Skeletal muscle satellite cell (primary cell): ENCODE results near the gene ROBO2.

ENCODE experiments used
- H3K27me3 ChIP-seq: 2 replicates; pipeline ENCODE4 v1.7.0; 2013; ENCODE audit warnings: low read length; ENCODE audit not compliant: control insufficient read depth, insufficient read depth
- H3K36me3 ChIP-seq: 2 replicates; pipeline ENCODE4 v1.7.0; 2013; ENCODE audit warnings: mild to moderate bottlenecking, control low read depth, low read length; ENCODE audit not compliant: insufficient read depth
- H3K4me1 ChIP-seq: 2 replicates; pipeline ENCODE4 v1.7.0; 2013; ENCODE audit warnings: low read length; ENCODE audit not compliant: control insufficient read depth, insufficient read depth
- H3K4me2 ChIP-seq: 2 replicates; pipeline ENCODE4 v1.7.0; 2013; ENCODE audit warnings: mild to moderate bottlenecking, low read length
- H3K4me3 ChIP-seq: 2 replicates; pipeline ENCODE4 v1.7.0; 2013; ENCODE audit warnings: low read length
- H3K9ac ChIP-seq: 2 replicates; pipeline ENCODE4 v1.7.0; 2013; ENCODE audit warnings: mild to moderate bottlenecking, low read depth, low read length, moderate library complexity
- H3K9me3 ChIP-seq: replicated peaks from 2 replicates; pipeline ENCODE4 v1.7.0; 2013; ENCODE audit warnings: mild to moderate bottlenecking, control low read depth, low read length

The ROBO2 gene

DNA sequence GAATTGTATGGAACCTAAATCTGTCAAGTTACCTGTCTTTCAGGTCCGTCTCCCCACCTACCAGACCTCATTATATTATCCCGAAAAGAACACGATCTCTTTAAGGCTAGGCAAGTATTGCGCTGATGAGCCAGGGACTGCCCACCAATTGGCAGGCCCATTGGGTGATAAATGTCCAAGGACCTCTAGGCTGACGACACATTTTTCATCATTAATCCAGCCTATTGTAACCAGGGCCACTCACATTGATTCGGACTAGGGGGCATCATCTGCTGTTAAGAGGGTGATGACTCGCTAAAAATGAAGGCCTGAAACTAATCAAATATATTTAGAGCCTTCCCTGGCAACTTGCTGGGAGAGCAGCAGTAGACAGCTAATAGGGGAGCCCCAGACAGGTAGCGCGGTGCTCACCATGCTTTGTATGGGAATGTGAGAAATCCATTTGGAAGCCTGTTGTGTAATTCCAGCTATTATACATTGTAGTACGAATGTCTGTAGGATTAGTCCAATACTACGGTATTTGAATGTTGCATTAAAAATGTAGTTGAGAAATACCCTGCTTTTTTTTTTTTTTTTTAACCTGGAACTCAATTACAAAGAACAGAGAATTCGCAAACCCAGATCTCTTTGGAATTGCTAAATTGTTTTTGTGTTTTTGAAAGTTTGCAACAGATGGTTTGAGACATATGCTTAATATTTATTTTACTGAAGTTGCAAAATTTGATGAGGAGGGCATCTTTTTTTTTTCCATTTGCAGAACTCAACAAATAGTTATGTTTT, 156.1 kb downstream of the ROBO2 start:
- H3K4me3 ChIP-seq = no peak overlapping the region
- no peak overlapping the region for H3K9ac ChIP-seq
- no peaks in the 10 kb centered on the region for H3K4me1 ChIP-seq
- no peaks in the 10 kb centered on the region for H3K27me3 ChIP-seq
- H3K9me3 ChIP-seq = no peaks in the 10 kb centered on the region
- H3K36me3 ChIP-seq = no peaks in the 10 kb centered on the region
- H3K4me2 ChIP-seq = no peak overlapping the region

DNA sequence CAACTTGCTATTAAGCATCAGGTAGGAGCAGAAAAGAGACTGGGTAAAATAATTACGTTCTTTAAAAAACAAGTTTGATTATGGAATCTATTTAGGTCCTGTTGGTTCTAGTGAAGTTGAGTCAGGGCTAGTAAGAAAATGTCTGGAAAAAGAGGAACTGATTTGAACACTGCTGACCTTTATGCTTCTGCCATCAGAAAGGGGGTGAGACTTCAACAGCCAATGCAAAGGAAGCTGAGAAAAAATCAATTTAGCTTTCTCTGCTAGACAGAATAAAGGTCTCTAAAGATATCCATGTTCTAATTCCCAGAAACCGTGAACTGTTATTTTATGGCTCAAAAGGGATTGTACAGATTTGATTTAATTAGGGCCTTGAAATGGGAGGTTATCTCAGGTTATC, 157.5 kb downstream of the ROBO2 start:
- H3K4me2 ChIP-seq = no peak overlapping the region
- no peaks in the 10 kb centered on the region for H3K27me3 ChIP-seq
- no peaks in the 10 kb centered on the region for H3K36me3 ChIP-seq
- H3K9ac ChIP-seq = no peak overlapping the region
- H3K9me3 ChIP-seq = no peaks in the 10 kb centered on the region
- H3K4me1 ChIP-seq = no peaks in the 10 kb centered on the region
- H3K4me3 ChIP-seq = no peak overlapping the region

GRCh38 chr3:77203851-77204250, 164.0 kb downstream of the ROBO2 start:
- H3K4me1 ChIP-seq = no peaks in the 10 kb centered on the region
- no peak overlapping the region for H3K9ac ChIP-seq
- no peak overlapping the region for H3K4me3 ChIP-seq
- H3K36me3 ChIP-seq = no peaks in the 10 kb centered on the region
- H3K9me3 ChIP-seq = no peaks in the 10 kb centered on the region
- no peaks in the 10 kb centered on the region for H3K27me3 ChIP-seq
- no peak overlapping the region for H3K4me2 ChIP-seq

DNA sequence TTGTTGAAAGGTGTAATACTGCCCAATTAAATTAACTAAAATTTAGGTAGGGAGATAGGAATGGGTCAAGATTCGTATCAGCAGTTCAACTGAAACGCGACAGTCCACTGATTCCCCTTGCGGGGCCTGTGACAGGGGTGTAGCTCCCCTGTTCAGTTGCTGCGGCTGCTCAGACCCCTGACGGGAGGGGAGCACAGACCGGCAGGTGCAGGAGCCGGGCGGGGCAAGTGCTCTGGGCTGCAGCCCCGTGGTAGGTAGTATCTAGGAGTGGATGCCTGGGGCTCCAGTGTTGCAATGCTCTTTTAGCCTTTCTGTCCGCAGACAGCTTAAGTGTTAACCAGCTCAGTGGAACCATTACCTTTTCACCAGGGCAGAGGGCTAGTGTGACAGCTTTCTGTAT, 164.9 kb downstream of the ROBO2 start:
- Histone ChIP-seq H3K27me3 (no peaks in the 10 kb centered on the region), H3K36me3 (no peaks in the 10 kb centered on the region), H3K4me1 (no peaks in the 10 kb centered on the region), H3K4me2 (no peak overlapping the region), H3K4me3 (no peak overlapping the region), H3K9ac (no peak overlapping the region), H3K9me3 (no peaks in the 10 kb centered on the region)

DNA sequence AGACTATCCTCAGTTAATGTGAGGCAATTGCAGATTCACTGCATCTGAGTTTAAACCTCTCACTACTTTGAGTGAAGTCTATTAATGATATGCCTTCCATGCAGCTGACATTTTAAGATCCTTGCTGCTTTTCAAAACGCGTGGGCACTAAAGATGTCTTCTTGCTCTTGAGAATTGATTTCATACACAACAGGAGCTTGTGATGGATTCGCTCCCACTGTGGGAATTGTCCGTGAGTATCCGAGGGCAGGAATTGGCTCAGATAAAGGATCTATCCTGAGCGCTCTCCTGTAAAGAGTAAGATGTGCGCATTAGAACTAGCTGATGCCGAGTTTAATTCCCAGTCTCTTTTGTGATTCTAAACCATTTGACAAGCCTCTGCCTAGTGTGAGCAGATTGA, 167.9 kb downstream of the ROBO2 start:
- Histone ChIP-seq H3K36me3 (no peaks in the 10 kb centered on the region), H3K4me3 (no peak overlapping the region), H3K9me3 (no peaks in the 10 kb centered on the region), H3K4me1 (no peaks in the 10 kb centered on the region), H3K4me2 (no peak overlapping the region), H3K9ac (no peak overlapping the region), H3K27me3 (no peaks in the 10 kb centered on the region)

DNA sequence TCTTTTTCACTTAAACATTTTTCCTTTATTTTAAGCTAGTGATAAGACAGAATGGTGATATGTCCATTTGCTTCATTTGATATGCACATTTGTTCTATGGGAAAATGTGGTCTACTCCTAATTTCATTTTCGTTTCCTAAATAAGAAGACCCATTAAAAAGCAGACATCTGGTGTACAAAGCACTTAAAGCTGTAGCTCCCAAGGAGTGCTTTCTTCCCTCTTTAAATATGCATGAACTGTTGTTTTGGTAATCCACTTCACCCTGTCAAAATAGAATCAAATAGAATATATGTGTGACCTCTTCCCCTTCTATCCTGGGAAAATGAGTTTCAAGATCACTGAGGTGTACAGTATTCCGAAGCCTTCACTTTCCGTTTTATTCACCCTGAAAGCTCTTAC, 182.8 kb downstream of the ROBO2 start:
- H3K36me3 ChIP-seq = no peaks in the 10 kb centered on the region
- no peak overlapping the region for H3K9ac ChIP-seq
- no peaks in the 10 kb centered on the region for H3K9me3 ChIP-seq
- H3K4me1 ChIP-seq = no peaks in the 10 kb centered on the region
- H3K27me3 ChIP-seq = no peaks in the 10 kb centered on the region
- H3K4me3 ChIP-seq = no peak overlapping the region
- H3K4me2 ChIP-seq = no peak overlapping the region

DNA sequence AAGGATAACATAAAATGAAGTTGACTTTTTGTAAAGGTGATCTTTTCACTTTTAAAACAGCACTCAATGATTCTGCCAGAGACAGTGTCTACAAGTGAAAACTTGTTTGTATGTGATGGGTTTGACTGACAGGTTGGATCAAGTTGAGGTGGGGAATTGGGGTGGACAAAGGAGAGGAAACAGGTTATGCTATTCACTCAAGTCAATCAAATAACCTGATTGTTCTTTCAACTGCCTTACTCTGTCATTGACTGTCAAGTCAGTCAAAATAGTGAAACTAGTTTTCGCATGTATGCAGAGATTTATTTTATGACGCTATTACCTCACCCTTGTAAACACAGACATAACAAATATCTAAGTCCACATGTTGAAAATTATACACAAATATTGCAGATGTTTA, 187.7 kb downstream of the ROBO2 start:
- Histone ChIP-seq H3K9ac (no peak overlapping the region), H3K4me2 (no peak overlapping the region), H3K27me3 (no peaks in the 10 kb centered on the region), H3K4me1 (no peaks in the 10 kb centered on the region), H3K36me3 (no peaks in the 10 kb centered on the region), H3K9me3 (no peaks in the 10 kb centered on the region), H3K4me3 (no peak overlapping the region)

DNA sequence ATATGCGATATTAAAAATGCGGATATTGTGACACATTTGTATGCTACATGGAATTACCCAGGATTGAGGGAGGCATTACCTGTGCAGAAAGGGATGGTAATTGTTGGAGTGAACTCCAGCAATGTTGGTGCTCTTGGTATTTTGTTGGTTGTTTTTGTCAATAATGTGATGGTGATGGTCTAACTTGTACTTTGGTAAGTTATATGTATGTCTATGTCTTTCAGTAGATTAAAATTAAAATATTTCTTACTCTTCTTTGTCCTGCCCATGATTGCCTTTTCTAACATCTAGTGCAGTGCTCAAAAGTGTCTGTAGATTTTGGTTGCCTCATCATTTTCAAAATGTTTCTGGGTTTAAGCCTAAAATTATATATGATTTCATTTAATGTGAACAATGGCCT, 192.7 kb downstream of the ROBO2 start:
- no peak overlapping the region for H3K4me3 ChIP-seq
- H3K4me2 ChIP-seq = no peak overlapping the region
- no peaks in the 10 kb centered on the region for H3K4me1 ChIP-seq
- no peaks in the 10 kb centered on the region for H3K27me3 ChIP-seq
- H3K9me3 ChIP-seq = no peaks in the 10 kb centered on the region
- no peak overlapping the region for H3K9ac ChIP-seq
- no peaks in the 10 kb centered on the region for H3K36me3 ChIP-seq

GRCh38 chr3:77234004-77234403, 194.1 kb downstream of the ROBO2 start:
- no peaks in the 10 kb centered on the region for H3K4me1 ChIP-seq
- no peaks in the 10 kb centered on the region for H3K9me3 ChIP-seq
- no peaks in the 10 kb centered on the region for H3K27me3 ChIP-seq
- H3K4me3 ChIP-seq = no peak overlapping the region
- H3K9ac ChIP-seq = no peak overlapping the region
- H3K36me3 ChIP-seq = no peaks in the 10 kb centered on the region
- H3K4me2 ChIP-seq = no peak overlapping the region

DNA sequence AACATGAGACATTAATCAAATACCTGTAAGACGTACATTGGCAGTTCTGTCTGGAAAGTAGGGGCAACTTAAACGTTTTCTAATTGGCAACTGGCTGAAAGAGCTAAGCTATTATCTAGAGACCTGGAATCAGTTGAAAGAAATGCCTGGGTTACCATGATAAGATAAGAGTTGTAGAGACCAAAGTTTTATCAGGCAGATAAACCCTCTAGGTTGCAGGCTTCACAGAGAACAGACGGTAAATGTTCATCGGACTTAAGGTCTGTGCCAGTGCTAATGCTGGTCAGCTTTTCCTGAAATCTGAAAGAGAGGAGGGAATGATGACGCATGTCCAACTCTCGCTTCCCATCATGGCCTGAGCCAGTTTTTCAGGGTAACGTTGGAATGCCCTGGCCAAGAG, 196.2 kb downstream of the ROBO2 start:
- Histone ChIP-seq H3K9me3 (no peaks in the 10 kb centered on the region), H3K4me1 (no peaks in the 10 kb centered on the region), H3K4me2 (no peak overlapping the region), H3K27me3 (no peaks in the 10 kb centered on the region), H3K4me3 (no peak overlapping the region), H3K9ac (no peak overlapping the region), H3K36me3 (no peaks in the 10 kb centered on the region)

DNA sequence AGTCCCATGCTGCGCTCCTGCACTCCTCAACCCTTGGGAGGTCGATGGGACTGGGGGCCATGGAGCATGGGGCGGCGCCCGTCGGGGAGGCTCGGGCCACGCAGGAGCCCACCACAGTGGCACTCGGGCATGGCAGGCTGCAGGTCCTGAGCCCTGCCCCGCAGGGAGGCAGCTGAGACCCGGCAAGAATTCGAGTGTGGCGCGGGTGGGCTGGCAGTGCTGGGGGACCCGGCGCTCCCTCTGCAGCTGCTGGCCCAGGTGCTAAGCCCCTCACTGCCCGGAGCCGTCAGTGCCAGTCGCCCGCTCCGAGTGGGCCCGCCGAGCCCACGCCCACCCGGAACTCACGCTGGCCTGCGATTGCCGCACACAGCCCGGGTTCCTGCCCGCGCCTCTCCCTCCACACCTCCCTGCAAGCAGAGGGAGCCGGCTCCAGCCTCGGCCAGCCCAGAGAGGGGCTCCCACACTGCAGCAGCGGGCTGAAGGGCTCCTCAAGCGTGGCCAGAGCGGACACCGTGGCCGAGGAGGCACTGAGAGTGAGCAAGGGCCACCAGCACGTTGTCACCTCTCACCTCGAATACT, 200.3 kb downstream of the ROBO2 start:
- no peak overlapping the region for H3K4me2 ChIP-seq

GRCh38 chr3:77242371-77242770, 202.5 kb downstream of the ROBO2 start:
- Histone ChIP-seq H3K36me3 (no peaks in the 10 kb centered on the region), H3K9me3 (no peaks in the 10 kb centered on the region), H3K4me1 (no peaks in the 10 kb centered on the region), H3K27me3 (no peaks in the 10 kb centered on the region), H3K4me2 (no peak overlapping the region), H3K4me3 (no peak overlapping the region), H3K9ac (no peak overlapping the region)

More for the DNA sequence above, 200.3 kb downstream of the ROBO2 start:
- no peaks in the 10 kb centered on the region for H3K4me1 ChIP-seq
- no peak overlapping the region for H3K9ac ChIP-seq
- H3K36me3 ChIP-seq = no peaks in the 10 kb centered on the region
- no peak overlapping the region for H3K4me3 ChIP-seq
- no peaks in the 10 kb centered on the region for H3K9me3 ChIP-seq
- no peaks in the 10 kb centered on the region for H3K27me3 ChIP-seq
